HepG2 (cell line): Measurements from ENCODE around the gene LCN12. TPM values are rescaled to one million over a fixed set of nuclear protein-coding genes. Genes with fewer than 3 reads are reported as not detected.

Experiments
- ATAC-seq: fragments of 200-7000 bp; cut with Tn5 transposase; 3 replicates; pipeline ENCODE4 v1.9.1; 2020; ENCODE audit warnings: mild to moderate bottlenecking, moderate library complexity
- BruUV-seq: library from RNA; stranded (reverse); fragments of 400-500 nt; replicated peaks from 2 replicates; lab custom pipeline; 2021; lab: Mats Ljungman, UMichigan
- CTCF ChIA-PET: fragments of 300-600 bp; formaldehyde crosslinking; extraction: SDS; loops from one replicate; lab custom pipeline; 2021; ENCODE audit warnings: low total read pairs, inconsistent platforms, low intra/inter-chr PET ratio; lab: Yijun Ruan, JAX
- POLR2A ChIA-PET: fragments of 350-600 bp; sonication (Branson Sonifier 250); formaldehyde crosslinking; loops from one replicate; lab custom pipeline; 2020; ENCODE audit warnings: antibody characterized with exemption, inconsistent platforms; lab: Yijun Ruan, JAX
- DNase-seq: peaks from one replicate; pipeline ENCODE4 v3.0.0-alpha.2; 2015; ENCODE audit warnings: low spot score
- FAIRE-seq: peaks from 3 replicates; lab custom pipeline; 2011; peaks lifted over from hg19 to GRCh38; lab: Jason Lieb, UNC
- H2AFZ ChIP-seq: one replicate; pipeline ENCODE4 v1.6.1; 2011; ENCODE audit warnings: low read length, inconsistent platforms
- H3K27ac ChIP-seq: fragments of 300-600 bp; 3 replicates; pipeline ENCODE4 v1.8.0; 2011; ENCODE audit warnings: mixed run types, mild to moderate bottlenecking, mixed read lengths, low read length, inconsistent platforms; ENCODE audit not compliant: insufficient read depth; ENCODE audit errors: extremely low read length
- H3K27me3 ChIP-seq, 2 experiments: fragments of 200-600 bp in 1 of 2; 2 replicates in 1 of 2; 3 replicates in 1 of 2; pipeline versions ENCODE4 v1.6.0 to v1.8.0; 2011; ENCODE audit warnings: low read length in 2 of 2, mild to moderate bottlenecking in 2 of 2, moderate library complexity in 2 of 2, inconsistent platforms in 1 of 2; ENCODE audit not compliant: insufficient read depth in 2 of 2, control insufficient read depth in 1 of 2
- H3K36me3 ChIP-seq, 2 experiments: fragments of 200-600 bp in 1 of 2; replicated peaks in 1 of 2; 2 replicates in 1 of 2; 3 replicates in 1 of 2; pipeline versions ENCODE4 v1.5.1 to v1.8.0; 2011; ENCODE audit warnings: low read length in 2 of 2, inconsistent platforms in 1 of 2; ENCODE audit not compliant: insufficient read depth in 2 of 2, control insufficient read depth in 1 of 2
- H3K4me1 ChIP-seq: 2 replicates; pipeline ENCODE4 v1.5.1; 2012; ENCODE audit warnings: low read length, inconsistent platforms; ENCODE audit not compliant: insufficient read depth
- H3K4me2 ChIP-seq: 2 replicates; pipeline ENCODE4 v1.6.0; 2011; ENCODE audit warnings: low read depth, low read length, inconsistent platforms
- H3K4me3 ChIP-seq, 3 experiments: fragments of 200-600 bp in 1 of 3; sonication (generic), shearing (Covaris generic) in 1 of 3; replicated peaks in 1 of 3; 2 replicates each; pipeline ENCODE4 v1.5.1; 2011 to 2016; ENCODE audit warnings: low read length in 3 of 3, inconsistent platforms in 2 of 3, low read depth in 2 of 3, mild to moderate bottlenecking in 2 of 3, control low read depth in 1 of 3, mixed read lengths in 1 of 3; ENCODE audit not compliant: insufficient read depth in 1 of 3
- H3K79me2 ChIP-seq: one replicate; pipeline ENCODE4 v1.6.1; 2011; ENCODE audit warnings: low read length, inconsistent platforms; ENCODE audit not compliant: insufficient read depth
- H3K9ac ChIP-seq: 2 replicates; pipeline ENCODE4 v1.6.0; 2011; ENCODE audit warnings: mild to moderate bottlenecking, low read depth, low read length, inconsistent platforms; ENCODE audit not compliant: insufficient read depth
- H3K9me3 ChIP-seq: 2 replicates; pipeline ENCODE4 v1.5.1; 2012; ENCODE audit warnings: mild to moderate bottlenecking, low read length
- H4K20me1 ChIP-seq: 2 replicates; pipeline ENCODE4 v1.6.0; 2011; ENCODE audit warnings: inconsistent platforms, mild to moderate bottlenecking, low read length, moderate library complexity; ENCODE audit not compliant: insufficient read depth
- MYC ChIP-seq: sonication (generic); formaldehyde crosslinking; IDR thresholded peaks from 2 replicates; pipeline ENCODE4 v1.9.0; 2021; ENCODE audit warnings: missing genetic modification reagents, borderline replicate concordance
- PCBP1 ChIP-seq: fragments of 200-400 bp; formaldehyde crosslinking; IDR thresholded peaks from 2 replicates; pipeline ENCODE4 v1.6.1; 2017; ENCODE audit warnings: mild to moderate bottlenecking, low read depth, low read length, borderline replicate concordance
- TCF12 ChIP-seq, 2 experiments: fragments of 450-650 bp in 1 of 2; sonication (generic) in 1 of 2; formaldehyde crosslinking in 1 of 2; IDR thresholded peaks; 2 replicates each; pipeline versions ENCODE4 v1.6.1 to v1.8.0; 2017 to 2022; ENCODE audit warnings: antibody characterized with exemption in 1 of 2, mild to moderate bottlenecking in 1 of 2, missing genetic modification reagents in 1 of 2, moderate library complexity in 1 of 2
- ZBTB25 ChIP-seq: IDR thresholded peaks from 2 replicates; pipeline ENCODE4 v1.6.1; 2018; ENCODE audit warnings: missing genetic modification reagents
- ZMYM4 ChIP-seq: sonication (generic); formaldehyde crosslinking; IDR thresholded peaks from 2 replicates; pipeline ENCODE4 v1.8.1; 2023; ENCODE audit warnings: mild to moderate bottlenecking, missing genetic modification reagents
- WGBS: methylation state at CpG from one replicate; pipeline ENCODE4 v1.1.6; 2017; ENCODE audit warnings: low lambda C conversion rate; 5-methylcytosine and 5-hydroxymethylcytosine counted together
- in situ Hi-C: cut with HindIII; loops from 2 replicates; pipeline ENCODE4 v1.10.0; 2017; ENCODE audit warnings: low pct_unique_long_range_greater_than_20kb; ENCODE audit not compliant: extremely low pct_ligation_motif_present
- intact Hi-C: fragments of 100-400 bp; cut with micrococcal nuclease; formaldehyde crosslinking; loops from one replicate; pipeline ENCODE4 v1.10.0; 2022; ENCODE audit not compliant: unreplicated experiment
- polyA plus RNA-seq, 8 experiments: library from polyadenylated mRNA; depleted of rRNA in 3 of 8; stranded (reverse) in 7 of 8; unstranded in 1 of 8; fragments of >200 nt; fragmentation: Illumina TruSeq in 4 of 8; extraction: Trizol in 4 of 8; gene quantifications; 2 replicates each; pipeline versions ENCODE4 v1.2.1 to v1.2.3, GENCODE V29; 2011 to 2016; ENCODE audit warnings: low read depth in 4 of 8, missing spikeins in 1 of 8, mixed read lengths in 1 of 8; ENCODE audit not compliant: insufficient read depth in 1 of 8
- total RNA-seq, 5 experiments: library from RNA; depleted of rRNA; stranded (reverse); fragments of >200 nt; fragmentation: Illumina TruSeq; extraction: Trizol; gene quantifications; 2 replicates each; pipeline ENCODE4 v1.2.3, GENCODE V29; 2016; ENCODE audit warnings: low read depth in 1 of 5

Gene LCN12
- total and polyA plus RNA-seq, 2 of the 13 experiments (the other 11 are each of a cell fraction or from before 2014, with no cell fraction given) = 3.4 to 6.9 TPM

GRCh38 chr9:136968333-136969127, 16.5 kb downstream of the LCN12 start (continued):
- TF ChIP-seq ZBTB25 (CRISPR knock-in tag) = no peak

- Histone ChIP-seq H3K27ac (no peak overlapping the region), H3K27me3 (peaks cover 23 to 69% of the 10 kb centered on the region in 2 experiments), H3K4me1 (peaks cover 54% of the 10 kb centered on the region), H3K36me3 (no peaks in the 10 kb centered on the region), H2AFZ (no peak overlapping the region), H3K9ac (no peak overlapping the region), H3K4me2 (no peak overlapping the region), H3K9me3 (no peaks in the 10 kb centered on the region), H3K79me2 (no peaks in the 10 kb centered on the region), H4K20me1 (no peaks in the 10 kb centered on the region), H3K4me3 (no peak overlapping the region)
- intact Hi-C loops (loop anchor here (2.0 kb wide), 1 partner anchor 20 kb away; no protein-coding TSS in a partner anchor), in situ Hi-C loops (no loop called here)
- no peak for TF ChIP-seq ZMYM4 (CRISPR knock-in tag)
- TF ChIP-seq PCBP1 = 0 out of 2 replicates have a peak, but pooled peaks have one; percentile 62
- TF ChIP-seq MYC (CRISPR knock-in tag) = peak; percentile 17; the same call in 1 of the 2 replicates
- no peak for TF ChIP-seq TCF12 (IDR thresholded peaks at IDR 0.05)
- TF ChIP-seq TCF12 (CRISPR knock-in tag; IDR thresholded peaks at IDR 0.05) = no peak
- DNase-seq = no peak
- BruUV-seq = no TSS peak
- POLR2A ChIA-PET = interaction anchor here (0.8 kb wide), 1 partner anchor 31 kb away, joined by 3 read pairs; no protein-coding TSS in a partner anchor
- peak; percentile 54 for ATAC-seq
- no peak for FAIRE-seq
- CTCF ChIA-PET = no interaction called here
- WGBS = 55% methylated on average over 2 of the region's 17 CpGs
These were observed 17.1 kb downstream of the LCN12 start for GRCh38 chr9:136969150-136969549.
